ENCODE measurements around the gene UGT1A5.
"Not testable (repeated sequence)": the region's sequence is repeated elsewhere in the genome, so short reads cannot be mapped to it uniquely, and the experiment has no call there.

Gene UGT1A5

GRCh38 chr2:233745838-233746237 lies 33.1 kb downstream of the UGT1A5 start:
- DNase-seq (ENCODE audit: extremely low read depth in 1 of 2, low read depth in 1 of 2), result not testable (repeated sequence)

GRCh38 chr2:233746475-233747282 lies 34.0 kb downstream of the UGT1A5 start:
- no peak for DNase-seq (ENCODE audit: extremely low read depth in 1 of 2, low read depth in 1 of 2)

- DNase-seq (ENCODE audit: extremely low read depth in 1 of 2, low read depth in 1 of 2), result no peak
Observed at GRCh38 chr2:233747283-233747544, 34.5 kb downstream of the UGT1A5 start.

- not testable (repeated sequence) for DNase-seq (ENCODE audit: extremely low read depth in 1 of 2, low read depth in 1 of 2)
Observed at GRCh38 chr2:233750689-233751088, 38.0 kb downstream of the UGT1A5 start.

- not testable (repeated sequence) for DNase-seq (ENCODE audit: extremely low read depth in 1 of 2, low read depth in 1 of 2)
Observed at GRCh38 chr2:233751212-233752009, 38.7 kb downstream of the UGT1A5 start.

- no peak for DNase-seq (ENCODE audit: extremely low read depth in 1 of 2, low read depth in 1 of 2)
Observed at GRCh38 chr2:233754872-233755611, 42.3 kb downstream of the UGT1A5 start.

GRCh38 chr2:233756429-233757081 lies 43.8 kb downstream of the UGT1A5 start:
- no peak for DNase-seq (ENCODE audit: extremely low read depth in 1 of 2, low read depth in 1 of 2)

GRCh38 chr2:233758141-233758540 lies 45.4 kb downstream of the UGT1A5 start:
- DNase-seq (ENCODE audit: extremely low read depth in 1 of 2, low read depth in 1 of 2), result no peak

- no peak for DNase-seq (ENCODE audit: extremely low read depth in 1 of 2, low read depth in 1 of 2)
Observed at GRCh38 chr2:233758849-233759248, 46.1 kb downstream of the UGT1A5 start.

- no peak for DNase-seq (ENCODE audit: extremely low read depth in 1 of 2, low read depth in 1 of 2)
Observed at GRCh38 chr2:233760043-233760442, 47.3 kb downstream of the UGT1A5 start, which contains the start of gene UGT1A1. UGT1A1 (plus strand) TSS chr2:233760270; CDS start chr2:233760288, 18 bp downstream.

- DNase-seq (ENCODE audit: extremely low read depth in 1 of 2, low read depth in 1 of 2), result no peak
Observed at GRCh38 chr2:233761040-233761769, 48.5 kb downstream of the UGT1A5 start.

GRCh38 chr2:233764264-233764663 lies 51.6 kb downstream of the UGT1A5 start:
- DNase-seq (ENCODE audit: extremely low read depth in 1 of 2, low read depth in 1 of 2), result no peak

GRCh38 chr2:233764761-233765160 lies 52.1 kb downstream of the UGT1A5 start:
- DNase-seq (ENCODE audit: extremely low read depth in 1 of 2, low read depth in 1 of 2), result no peak

- DNase-seq (ENCODE audit: extremely low read depth in 1 of 2, low read depth in 1 of 2), result no peak
Observed at GRCh38 chr2:233766416-233766815, 53.7 kb downstream of the UGT1A5 start.

- no peak for DNase-seq (ENCODE audit: extremely low read depth in 1 of 2, low read depth in 1 of 2)
Observed at GRCh38 chr2:233768076-233768475, 55.4 kb downstream of the UGT1A5 start.

GRCh38 chr2:233769260-233769659 lies 56.6 kb downstream of the UGT1A5 start:
- DNase-seq (ENCODE audit: extremely low read depth in 1 of 2, low read depth in 1 of 2), result no peak

- DNase-seq (ENCODE audit: extremely low read depth in 1 of 2, low read depth in 1 of 2), result no peak
Observed at GRCh38 chr2:233772153-233772552, 59.4 kb downstream of the UGT1A5 start.

- no peak for DNase-seq (ENCODE audit: extremely low read depth in 1 of 2, low read depth in 1 of 2)
Observed at GRCh38 chr2:233772583-233772982, 59.9 kb downstream of the UGT1A5 start.

- no peak for DNase-seq (ENCODE audit: extremely low read depth in 1 of 2, low read depth in 1 of 2)
Observed at GRCh38 chr2:233773854-233774253, 61.1 kb downstream of the UGT1A5 start.

- DNase-seq (ENCODE audit: extremely low read depth in 1 of 2, low read depth in 1 of 2), result no peak
Observed at GRCh38 chr2:233775414-233775813, 62.7 kb downstream of the UGT1A5 start.
